ENCODE results near the gene OR4D11.
"Not testable (repeated sequence)": the region's sequence is repeated elsewhere in the genome, so short reads cannot be mapped to it uniquely, and the experiment has no call there.

Gene OR4D11

GRCh38 chr11:59503276-59503675 is at the start of gene OR4D11:
Gene OR4D11, plus strand, starts transcription at chr11:59503576. Its CDS starts 0 bp downstream, at chr11:59503576.
- DNase-seq = no peak

- DNase-seq = no peak
Observed at GRCh38 chr11:59456661-59457060, 46.7 kb upstream of the OR4D11 start, which contains the start of gene OR4D6. Gene OR4D6, plus strand, starts transcription at chr11:59456961. Its CDS starts 0 bp downstream, at chr11:59456961.

DNA sequence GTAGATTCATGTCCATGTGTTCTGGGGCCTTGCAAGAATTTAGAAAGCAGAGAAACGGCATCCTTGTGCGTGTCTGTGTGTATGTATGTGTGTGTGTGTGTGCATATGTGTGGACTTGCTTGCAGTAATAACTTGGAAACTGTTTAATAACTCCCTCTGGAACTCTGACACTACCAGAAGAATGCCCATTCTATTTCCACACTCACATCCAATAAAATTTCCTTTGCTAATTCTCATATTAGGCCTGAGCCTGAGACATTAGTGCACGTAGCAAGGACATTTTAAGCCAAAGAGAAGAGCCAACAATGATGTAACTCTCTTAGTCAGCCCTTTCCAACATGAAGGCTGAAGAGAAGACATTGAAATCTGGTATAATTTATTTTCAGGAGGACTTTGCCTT is 43.5 kb upstream of the OR4D11 start:
- DNase-seq = no peak

- no peak for DNase-seq
Observed at GRCh38 chr11:59463190-59463641, 40.2 kb upstream of the OR4D11 start.

- no peak for DNase-seq
Observed at GRCh38 chr11:59473015-59473414, 30.4 kb upstream of the OR4D11 start, which contains the start of gene OR4D10. Gene OR4D10, plus strand, starts transcription at chr11:59473315. Its CDS starts 4,115 bp downstream, at chr11:59477430.

DNA sequence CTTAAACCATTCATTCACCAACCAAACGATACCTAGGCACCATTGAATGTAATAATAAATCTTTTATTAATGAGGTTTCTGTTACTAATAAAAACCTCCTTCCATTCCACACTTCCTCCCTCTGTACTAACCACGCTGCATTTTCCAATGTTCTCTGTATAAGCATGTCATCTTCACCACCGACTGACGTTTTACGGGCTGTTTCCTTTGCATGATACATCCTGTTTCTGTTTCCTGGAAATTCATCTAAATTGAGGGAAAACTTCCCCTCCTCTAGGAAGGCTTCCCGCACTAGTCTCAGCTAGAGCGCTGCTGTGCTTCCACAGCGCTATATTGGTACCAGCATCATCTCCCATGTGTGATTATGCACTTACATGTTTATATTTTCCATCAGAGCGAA is 28.2 kb upstream of the OR4D11 start:
- no peak for DNase-seq

DNA sequence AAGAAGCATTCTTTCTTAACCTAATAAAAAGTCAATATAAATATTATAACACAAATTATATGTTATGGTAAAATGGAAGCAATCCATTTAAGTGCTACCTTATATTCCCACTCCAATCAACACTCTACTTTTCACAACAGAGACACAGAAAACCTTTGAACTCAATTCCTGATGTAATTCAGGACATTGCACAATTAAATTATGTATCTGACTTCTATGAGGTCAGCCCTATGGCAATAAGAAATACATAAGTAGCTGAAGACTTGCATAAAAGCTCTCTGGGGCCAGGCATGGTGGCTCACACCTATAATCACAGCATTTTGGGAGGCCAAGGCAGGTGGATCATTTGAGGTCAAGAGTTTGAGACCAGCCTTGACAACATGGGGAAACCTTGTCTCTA is 23.5 kb upstream of the OR4D11 start:
- no peak for DNase-seq

DNA sequence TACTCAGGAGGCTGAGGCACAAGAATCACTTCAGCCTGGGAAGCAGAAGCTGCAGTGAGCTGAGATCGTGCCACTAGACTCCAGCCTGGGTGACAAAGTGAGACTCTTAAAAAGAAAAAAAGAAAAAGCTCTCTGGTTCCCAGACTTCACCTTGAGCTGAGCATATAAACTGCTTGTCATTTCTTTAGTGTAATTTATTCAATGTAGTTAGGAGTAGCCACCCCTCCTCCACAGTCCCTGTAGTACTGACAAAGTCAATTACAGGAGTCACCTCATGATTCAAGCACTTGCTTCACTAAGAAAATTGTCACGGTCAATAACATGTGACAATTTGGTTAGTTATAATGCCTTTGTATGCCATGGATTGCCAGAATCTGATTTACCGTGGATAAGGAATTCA is 23.0 kb upstream of the OR4D11 start:
- DNase-seq = no peak

DNA sequence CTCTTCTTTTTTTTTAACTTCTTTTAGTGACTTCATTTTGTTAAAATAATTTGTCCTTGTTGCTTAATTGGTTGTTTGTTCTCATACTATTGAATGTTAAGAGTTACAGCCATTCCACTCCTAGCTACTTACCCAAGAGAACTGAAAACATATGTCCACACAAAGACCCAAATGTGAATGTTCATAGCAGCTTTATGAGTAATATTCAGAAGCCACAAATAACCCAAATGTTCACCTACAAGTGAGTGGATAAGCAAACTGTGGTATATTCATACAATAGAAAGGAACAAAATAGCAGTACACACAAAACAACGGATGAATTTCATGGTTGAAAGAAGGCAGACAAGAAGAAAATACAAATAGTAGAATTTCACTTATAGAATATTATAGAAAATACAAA is 1.4 kb upstream of the OR4D11 start:
- DNase-seq = no peak

DNA sequence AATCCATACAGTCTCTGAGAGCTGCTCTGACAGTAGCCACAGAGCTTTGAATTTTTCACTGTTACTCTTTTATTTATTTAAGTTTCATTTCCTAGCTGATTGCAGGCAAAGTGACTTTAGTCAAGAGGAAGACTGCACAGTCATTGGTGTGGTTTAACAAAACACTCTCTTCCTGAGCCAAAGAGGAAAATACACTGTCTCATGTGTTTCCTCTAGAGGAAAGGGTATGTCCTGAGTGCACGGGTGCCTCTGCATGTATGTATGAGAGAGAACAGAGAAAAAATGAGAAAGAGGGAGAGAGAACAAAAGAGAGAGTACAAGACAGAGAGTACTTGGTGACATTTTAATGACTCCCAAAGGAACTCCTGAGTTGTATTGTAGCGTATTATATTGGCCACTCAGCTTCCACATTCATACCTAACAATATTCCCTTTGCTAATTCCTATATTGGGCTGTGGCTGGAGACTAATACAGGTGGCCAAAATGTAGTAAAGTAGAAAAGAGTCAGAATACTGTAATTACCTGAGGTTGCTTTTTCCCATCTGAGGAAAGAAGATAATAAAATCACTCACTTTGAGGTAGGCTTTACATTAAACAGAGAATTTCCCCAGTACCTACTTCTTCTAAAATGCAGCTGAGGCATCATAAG is 7.7 kb downstream of the OR4D11 start, which contains the start of gene OR4D9:
TSS of gene OR4D9 (plus strand) at position 599 of the 649 bp plus-strand sequence. CDS start 3,374 bp downstream, outside the sequence.
- no peak for DNase-seq

DNA sequence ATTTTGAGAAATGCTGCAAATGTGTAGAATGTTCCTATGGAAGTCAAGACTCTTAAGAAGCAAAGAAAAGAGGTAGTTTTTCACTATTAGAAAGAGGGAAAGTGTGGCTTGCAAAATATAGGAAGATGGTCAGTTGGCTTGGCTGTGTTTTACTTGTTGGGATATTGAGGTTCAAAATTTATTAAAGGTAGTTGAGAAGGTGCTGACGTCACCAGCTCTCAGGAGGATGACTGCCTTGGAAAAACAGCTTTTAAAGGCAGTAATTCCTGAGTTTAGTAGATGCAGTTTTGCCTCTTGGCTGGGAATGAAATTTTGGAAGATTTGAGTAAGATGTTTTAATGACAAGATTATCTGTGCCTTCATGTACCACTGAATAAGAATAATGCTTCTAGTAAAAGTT is 8.3 kb downstream of the OR4D11 start:
- DNase-seq = no peak

DNA sequence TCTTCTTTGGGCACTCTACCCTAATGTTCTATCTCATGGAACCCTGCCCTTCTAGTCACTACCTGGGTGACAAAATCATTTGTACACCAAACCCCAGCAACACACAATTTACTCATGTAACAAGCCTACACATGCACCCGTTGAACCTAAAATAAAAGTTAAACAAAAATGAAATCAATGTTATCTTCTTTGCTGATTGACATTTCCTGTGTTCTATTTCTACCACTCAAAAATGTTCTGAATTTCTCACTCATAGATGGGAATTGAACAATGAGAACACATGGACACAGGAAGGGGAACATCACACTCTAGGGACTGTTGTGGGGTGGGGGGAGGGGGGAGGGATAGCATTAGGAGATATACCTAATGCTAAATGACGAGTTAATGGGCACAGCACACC is 16.8 kb downstream of the OR4D11 start:
- not testable (repeated sequence) for DNase-seq

GRCh38 chr11:59520741-59521140 is 17.4 kb downstream of the OR4D11 start:
- DNase-seq = no peak

DNA sequence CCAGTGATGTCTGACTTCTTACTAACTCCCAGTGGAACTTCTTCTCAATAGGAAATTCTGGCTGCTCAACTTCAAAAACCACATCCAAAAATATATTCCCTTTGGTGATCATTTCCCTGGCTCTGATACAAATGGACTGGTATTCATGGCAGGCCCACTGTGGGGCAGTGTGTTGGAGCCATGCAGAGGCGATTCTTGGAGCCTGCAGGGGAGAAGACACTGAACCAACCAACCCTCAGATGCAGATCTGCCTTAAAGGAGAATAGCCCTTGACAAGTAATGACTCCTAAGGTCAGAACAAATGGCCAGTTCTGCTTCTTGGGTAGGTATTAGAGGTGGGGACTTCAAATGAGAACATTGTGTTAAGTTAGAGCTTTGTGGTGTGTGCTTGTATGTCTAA is 20.2 kb downstream of the OR4D11 start:
- no peak for DNase-seq

- DNase-seq = no peak
Observed at GRCh38 chr11:59528711-59529110, 25.3 kb downstream of the OR4D11 start.

- DNase-seq = no peak
Observed at GRCh38 chr11:59532620-59533019, 29.2 kb downstream of the OR4D11 start.

DNA sequence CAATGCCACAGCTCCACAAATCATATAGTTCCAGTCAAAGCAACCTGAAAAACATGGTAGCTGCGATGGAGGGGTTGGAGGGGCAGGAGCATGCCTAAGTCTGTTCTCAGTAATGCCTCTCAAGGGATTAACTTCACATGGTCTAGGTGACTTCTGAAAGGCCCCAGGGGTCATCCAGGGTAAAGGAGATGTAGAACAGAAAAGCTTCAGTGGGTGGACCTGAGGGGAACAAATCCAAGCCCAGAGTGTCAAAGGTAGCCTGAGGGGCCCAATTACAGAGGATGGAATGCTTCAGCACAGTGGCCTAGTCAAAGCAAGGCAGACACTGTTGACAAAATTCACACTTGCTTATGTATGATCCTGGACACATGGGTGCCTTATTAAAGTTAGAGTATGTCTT is 31.3 kb downstream of the OR4D11 start:
- no peak for DNase-seq

DNA sequence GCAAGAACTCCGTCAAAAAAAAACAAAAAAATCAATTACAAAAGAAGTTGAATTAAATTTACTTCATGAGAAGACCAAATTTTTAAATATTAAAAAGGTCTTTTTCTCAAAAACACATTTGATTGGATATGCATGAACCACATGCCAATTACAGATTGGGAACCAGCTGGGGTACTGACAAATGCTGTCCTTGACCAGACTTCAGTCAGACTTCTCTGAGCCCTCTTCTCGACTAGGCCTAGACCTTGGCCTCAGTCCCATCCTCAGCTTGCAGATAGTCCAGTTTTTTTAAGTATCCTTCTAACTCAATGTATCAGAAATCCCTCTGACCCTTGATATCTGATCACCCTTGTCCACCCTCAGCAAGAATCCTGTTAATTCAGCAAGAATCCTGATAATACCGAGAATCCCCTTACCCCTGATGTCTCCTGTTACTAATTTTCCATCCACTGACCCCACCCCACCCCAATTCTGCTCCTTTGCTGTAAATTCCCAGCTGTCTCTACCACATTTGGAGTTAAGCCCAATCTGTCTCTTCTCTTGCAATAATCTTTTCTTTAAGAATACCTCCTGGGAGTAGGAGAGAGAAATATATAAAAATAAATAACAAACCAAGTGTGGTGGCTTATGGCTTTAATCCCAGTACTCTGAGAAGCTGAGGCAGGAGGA is 38.9 kb downstream of the OR4D11 start:
- DNase-seq = no peak

DNA sequence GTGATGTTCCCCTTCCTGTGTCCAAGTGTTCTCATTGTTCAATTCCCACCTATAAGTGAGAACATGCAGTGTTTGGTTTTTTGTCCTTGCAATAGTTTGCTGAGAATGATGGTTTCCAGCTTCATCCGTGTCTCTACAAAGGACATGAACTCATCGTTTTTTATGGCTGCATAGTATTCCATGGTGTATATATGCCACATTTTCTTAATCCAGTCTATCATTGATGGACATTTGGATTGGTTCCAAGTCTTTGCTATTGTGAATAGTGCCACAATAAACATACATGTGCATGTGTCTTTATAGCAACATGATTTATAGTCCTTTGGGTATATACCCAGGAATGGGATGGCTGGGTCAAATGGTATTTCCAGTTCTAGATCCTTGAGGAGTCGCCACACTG is 40.3 kb downstream of the OR4D11 start:
- DNase-seq = not testable (repeated sequence)

DNA sequence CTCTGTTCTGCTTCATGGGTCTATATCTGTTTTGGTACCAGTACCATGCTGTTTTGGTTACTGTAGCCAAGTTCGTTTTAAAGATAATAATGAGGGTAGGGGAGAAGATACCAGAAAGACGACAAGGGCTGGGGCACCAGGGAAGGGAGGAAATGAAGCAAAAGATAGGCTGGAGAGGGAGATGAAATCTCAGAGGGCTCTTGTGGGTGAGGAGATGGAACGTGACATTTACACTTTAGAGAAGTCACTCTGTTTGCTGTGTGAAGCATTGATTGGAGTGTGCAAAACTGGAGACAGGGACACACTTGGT is 41.4 kb downstream of the OR4D11 start:
- DNase-seq = no peak

- no peak for DNase-seq
Observed at GRCh38 chr11:59545179-59546020, 42.0 kb downstream of the OR4D11 start.

GRCh38 chr11:59547605-59548308 is 44.4 kb downstream of the OR4D11 start:
- not testable (repeated sequence) for DNase-seq

DNA sequence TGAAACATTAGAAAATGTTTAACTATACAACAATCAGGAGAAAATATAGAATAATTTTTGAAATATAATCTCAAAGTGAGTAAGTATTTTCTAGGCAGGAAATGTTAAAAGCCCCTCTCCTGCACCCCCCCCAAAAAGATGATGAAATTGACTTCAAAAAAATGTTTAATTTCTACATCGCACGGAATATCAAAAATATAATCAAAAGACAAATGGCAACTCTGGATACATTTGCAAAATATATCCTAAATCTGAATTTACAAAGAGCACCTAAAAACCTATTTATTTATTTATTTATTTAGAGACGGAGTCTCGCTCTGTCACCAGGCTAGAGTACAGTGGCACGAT is 44.9 kb downstream of the OR4D11 start:
- DNase-seq = no peak

All from activated T-cell treated with anti-CD3 and anti-CD28 coated beads for 4 hours (primary cell).